ENCODE measurements around the gene FLT4.

The FLT4 gene

DNA sequence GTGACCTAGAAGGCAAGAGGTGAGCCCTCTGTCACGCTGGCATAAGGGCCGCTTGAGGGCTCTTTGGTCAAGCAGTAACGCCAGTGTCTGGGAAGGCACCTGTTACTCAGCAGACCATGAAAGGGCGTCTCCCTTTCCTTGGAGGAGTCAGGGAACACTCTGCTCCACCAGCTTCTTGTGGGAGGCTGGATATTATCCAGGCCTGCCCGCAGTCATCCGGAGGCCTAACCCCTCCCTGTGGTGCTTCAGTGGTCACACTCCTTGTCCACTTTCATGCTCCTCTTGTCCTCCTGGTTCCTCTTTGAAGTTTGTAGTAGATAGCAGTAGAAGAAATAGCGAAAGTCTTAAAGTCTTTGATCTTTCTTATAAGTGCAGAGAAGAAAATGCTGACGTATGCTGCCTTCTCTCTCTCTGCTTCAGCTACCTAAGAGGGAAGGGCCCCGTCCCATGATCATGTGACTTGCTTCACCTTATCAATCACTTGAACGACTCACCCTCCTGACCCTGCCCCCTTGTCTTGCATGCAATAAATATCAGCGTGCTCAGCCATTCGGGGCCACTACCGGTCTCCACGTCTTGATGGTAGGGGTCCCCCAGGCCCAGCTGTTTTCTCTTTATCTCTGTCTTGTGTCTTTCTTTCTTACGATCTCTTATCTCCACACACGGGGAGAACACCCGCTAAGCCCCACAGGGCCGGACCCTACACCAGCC is 41.4 kb downstream of the FLT4 start:
- no peak for DNase-seq (ENCODE audit: low spot score)

DNA sequence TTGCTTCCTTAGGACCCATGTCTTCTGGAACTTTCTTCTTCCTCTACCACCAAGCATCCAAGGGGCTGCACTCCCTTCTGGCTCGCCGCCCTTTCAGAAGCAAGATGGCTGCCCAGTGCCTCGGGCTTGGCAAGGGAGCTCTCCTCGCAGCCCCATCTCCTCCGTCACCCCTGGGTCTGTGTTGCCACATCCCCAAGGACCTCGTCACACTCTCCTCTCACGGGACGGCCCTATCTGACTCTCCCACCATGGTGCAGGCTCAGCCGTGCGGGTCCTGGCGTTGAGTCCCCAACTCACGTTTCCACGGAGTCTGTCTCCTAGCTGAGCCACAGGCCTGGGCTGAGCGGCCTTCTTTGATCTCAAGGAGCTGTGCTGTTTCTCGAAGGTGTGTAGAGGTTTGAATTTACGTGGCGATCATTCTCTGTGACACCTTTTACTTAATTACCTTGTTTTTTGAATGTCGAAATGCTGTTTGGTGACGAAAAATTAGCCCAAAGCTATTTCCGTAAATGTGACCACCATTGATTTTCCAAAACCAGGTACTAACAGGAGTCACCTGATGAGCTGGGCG is 43.1 kb downstream of the FLT4 start:
- no peak for DNase-seq (ENCODE audit: low spot score)

- DNase-seq (ENCODE audit: low spot score): peak; percentile 73
These were observed 43.7 kb downstream of the FLT4 start for GRCh38 chr5:180605554-180606214.

DNA sequence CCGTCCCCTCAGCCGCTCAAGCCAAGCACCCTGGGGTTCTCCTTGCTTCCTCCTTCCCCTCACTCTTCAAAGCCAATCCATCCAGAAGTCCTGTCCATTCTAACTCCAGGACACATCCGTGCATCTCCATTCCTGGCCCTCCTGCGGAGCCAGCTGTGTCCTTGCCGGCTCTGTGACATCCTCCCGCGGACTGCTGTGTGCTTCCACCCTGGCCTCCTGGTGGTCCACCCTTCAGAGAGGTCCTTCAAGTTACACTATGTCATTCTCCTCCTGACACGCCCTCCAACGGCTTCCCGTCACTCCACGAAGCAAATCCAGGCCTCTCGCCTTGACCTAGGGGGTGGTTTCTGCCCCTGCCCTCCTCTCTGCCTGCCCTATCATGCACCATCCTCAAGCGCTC is 45.1 kb downstream of the FLT4 start:
- DNase-seq (ENCODE audit: low spot score): no peak

DNA sequence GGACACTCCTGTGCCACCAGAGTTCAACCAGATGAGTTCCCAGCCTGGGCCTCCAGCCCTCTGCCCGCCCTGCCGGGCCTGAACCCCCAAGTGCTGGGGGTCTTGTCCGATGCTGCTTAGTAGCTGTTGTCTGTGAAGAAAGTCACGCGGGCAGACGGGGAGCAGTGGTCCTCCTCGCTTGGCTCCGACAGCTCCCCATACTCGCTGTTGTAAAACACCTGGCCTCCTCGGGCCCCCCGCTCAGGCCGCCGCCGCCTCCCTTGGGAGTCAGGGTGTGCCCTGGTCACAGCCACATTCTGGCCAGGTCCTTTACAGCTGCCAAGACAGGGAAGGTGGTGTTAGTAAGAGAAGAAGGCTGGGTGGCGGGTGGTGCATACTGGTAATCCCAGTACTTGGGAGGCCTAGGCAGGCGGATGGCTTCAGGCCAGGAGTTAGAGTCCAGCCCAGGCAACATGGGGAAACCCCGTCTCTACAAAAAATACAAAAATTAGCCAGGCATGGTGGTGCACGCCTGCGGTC is 46.3 kb downstream of the FLT4 start:
- DNase-seq (ENCODE audit: low spot score): no peak

DNA sequence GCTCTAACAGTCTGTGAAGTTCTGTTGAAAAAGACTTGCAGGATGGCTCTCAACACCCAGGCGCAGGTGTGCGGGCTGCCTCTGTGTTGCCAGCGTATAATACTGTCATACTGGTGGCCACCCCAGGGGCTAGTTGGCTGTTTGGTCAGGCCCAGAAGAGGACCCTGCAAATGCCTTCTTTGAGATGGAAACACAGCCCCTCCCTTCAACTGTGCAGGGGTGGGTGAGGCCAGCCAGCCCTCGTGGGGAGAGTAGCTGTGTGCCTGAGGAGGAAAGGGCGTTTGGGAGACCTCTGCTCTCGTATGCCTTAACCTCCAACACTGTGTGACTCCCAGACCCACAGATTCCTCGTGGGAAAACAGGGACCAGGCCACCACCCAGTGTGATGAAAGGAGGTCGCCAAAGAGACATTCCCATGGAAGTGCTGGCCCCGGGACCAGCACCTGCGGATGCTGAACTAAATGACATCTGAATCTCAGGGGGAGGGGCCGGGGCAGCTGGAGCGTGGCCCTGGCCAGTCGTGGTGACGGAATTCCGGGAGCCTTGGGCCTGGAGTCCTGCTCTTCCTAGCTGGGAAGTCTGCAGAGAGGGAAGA is 46.8 kb downstream of the FLT4 start:
- DNase-seq (ENCODE audit: low spot score): no peak

DNA sequence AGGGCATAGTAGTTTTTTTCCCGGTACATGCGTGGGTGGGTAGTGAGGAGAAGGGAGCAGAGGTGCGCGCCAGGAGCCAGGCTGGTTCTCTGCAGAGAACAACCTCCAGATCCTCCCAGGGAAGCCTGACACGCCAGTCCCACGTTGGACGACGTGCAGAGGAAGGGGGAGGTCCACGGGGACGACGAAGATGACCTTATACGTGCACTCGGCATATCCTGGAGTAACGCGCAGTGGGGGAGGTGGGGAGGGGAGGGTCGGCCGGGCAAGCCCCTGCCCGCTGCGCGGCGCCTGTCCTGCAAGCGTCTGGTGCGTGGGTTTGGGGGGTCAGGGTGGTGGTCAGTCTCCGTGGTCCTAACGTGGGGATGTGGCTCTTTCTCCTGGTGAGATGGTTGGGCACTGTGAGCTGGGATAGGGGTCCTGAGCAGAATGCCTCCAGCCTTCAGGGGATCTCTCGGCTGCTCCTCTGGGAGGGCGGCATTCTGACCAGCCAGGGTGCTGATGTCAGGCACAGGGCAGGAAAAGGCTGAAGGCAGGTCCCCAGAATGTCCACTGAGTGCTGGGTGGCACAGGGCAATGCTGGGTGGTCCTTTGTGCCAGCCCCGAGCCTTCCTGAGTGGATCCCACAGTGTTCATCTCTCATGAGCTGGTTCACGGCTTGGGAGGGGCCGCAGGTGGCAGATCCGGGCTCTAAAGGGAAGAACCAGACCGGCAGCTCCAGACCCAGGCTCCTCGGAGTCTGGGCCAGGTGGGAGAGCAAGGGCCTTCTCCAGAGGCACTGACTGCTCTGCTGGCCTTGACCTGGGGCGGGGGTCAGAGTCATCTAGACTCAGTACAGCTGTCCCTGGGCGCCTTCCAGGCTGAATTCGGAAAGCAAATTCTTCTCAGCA is 47.6 kb downstream of the FLT4 start:
- DNase-seq (ENCODE audit: low spot score): peak; percentile 9

DNA sequence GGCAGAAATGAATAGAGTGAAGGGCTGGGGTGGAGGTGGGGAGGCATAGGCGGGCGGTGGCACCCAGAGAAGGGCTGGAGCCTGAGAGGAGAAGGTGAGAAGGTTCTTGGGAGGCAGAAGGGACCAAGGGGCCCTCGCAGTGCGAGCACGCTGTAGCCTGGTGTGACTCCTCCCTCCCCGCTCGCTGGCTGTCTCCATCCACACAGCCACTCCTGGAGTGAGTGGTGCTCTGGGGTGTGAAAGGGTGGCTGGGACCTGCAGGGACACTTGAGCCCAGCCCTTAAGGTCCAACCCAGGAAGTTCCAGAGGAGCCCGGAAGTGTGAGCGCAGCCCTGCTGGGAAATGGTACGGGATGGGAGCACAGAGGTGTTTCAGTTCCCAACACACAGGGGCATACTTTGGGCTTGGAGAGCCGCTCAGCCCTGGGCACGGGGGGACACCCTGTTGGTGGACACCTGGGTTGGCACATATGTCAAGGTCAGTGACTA is 48.8 kb downstream of the FLT4 start:
- DNase-seq (ENCODE audit: low spot score): peak; percentile 5

DNA sequence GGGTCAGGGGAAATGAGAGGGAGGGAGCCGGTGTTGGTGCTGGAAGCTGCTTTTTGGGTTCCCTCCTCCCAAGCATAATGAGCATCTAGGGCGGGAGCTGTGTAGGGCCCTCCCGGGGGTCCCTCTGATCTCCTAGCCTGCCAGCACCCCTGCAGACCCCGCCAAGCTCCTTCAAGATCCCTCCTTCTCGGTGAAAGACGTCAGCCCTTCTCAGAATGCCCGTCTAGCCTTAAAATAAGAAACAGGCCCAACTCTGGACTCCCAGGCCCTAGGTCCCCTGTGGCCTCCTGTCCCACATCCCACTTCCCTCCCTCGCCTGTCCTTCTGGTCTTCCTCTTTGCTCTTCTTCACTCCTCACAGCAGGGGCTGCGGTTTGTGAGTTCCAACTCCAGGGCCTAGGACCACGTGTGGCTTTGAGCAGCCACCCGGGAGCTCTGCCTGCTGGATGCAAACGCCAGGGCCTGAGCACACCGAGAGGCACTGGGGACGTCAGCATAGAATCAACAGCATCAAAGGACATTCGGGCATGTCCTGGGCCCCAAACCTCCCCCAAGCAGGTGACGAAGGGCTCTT is 49.3 kb downstream of the FLT4 start:
- DNase-seq (ENCODE audit: low spot score): peak; percentile 10

DNA sequence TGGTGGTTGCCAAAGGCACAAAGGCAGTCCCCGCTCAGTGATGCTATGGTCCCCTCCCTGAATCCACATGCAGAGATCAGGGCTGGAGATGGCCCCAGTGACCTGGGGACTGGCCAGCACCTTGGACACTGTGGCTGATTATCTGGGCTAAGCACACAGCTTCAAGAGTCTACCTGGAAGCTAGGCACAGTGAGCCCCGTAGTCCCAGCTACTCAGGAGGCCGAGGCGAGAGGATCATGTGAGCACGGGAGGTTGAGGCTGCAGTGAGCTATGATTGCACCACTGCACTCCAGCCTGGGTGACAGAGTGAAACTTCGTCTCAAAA is 49.8 kb downstream of the FLT4 start:
- peak; percentile 5 for DNase-seq (ENCODE audit: low spot score)

GRCh38 chr5:180598797-180599589 is 50.4 kb downstream of the FLT4 start:
- DNase-seq (ENCODE audit: low spot score): no peak

GRCh38 chr5:180598316-180598701 is 51.1 kb downstream of the FLT4 start:
- peak; percentile 5 for DNase-seq (ENCODE audit: low spot score)

- DNase-seq (ENCODE audit: low spot score): no peak
These were observed 52.6 kb downstream of the FLT4 start for GRCh38 chr5:180596668-180597231.

DNA sequence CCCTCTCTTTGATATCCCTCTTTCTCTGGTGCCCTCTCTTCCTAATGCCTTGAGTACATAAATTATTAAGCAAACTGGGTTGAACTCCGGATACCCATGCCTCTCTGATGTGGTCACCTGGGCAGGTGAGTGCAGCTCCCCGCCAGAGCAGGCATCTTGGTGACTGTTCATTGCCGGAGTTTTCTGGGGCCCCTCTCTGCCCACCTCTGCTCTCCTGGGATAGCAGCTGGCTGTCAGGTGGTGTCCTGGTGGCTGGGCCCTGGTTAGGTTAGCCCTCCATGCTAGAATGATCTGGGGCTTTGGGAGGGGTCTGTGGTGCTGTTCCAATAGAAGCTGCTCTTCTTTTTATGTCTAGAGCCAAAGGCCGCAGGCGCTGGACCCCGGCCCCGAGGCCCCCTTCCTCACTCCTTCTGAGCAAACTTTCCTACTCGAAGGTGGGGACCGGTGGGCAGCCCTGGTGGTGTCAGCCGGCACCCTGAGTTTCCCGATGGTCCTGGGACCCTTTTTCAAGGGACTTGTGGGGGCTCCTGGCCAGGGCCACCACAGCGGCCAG is 53.2 kb downstream of the FLT4 start:
- DNase-seq (ENCODE audit: low spot score): no peak

DNA sequence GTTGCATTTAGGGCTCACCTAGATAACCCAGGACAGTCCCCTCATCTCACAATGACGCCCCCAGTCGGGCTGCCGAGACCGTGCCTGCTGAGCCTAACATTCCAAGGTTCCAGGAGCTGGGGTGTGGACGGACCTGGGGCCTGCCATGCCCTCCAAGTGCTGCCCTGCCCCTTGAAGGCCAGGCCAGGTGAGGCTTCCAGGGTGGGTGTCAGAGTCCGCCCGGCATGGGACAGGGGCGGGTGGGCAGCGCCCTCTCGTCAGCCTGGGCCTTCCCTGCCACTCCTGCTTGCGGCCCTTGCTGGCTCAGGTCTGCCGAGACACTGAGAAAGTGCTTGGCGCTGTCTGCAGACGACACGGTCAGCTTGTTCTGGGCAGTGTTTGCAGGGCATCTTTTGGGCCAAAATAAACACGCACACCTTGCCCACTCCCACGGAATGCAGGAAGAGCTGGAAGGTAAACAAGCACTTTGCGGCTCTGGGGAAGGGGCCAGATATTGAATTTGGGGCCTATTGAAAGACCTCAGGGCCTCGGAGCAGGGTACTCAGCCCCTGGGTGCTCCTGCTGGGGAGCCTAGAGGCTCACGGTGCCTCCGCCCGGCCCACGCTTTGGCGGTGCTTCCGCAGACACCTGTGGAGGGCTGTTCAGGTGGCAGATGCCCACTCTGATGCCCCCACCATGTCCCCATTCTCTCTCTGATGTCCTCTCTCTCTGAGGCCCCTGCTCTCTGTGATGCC is 53.9 kb downstream of the FLT4 start:
- DNase-seq (ENCODE audit: low spot score): peak; percentile 5

DNA sequence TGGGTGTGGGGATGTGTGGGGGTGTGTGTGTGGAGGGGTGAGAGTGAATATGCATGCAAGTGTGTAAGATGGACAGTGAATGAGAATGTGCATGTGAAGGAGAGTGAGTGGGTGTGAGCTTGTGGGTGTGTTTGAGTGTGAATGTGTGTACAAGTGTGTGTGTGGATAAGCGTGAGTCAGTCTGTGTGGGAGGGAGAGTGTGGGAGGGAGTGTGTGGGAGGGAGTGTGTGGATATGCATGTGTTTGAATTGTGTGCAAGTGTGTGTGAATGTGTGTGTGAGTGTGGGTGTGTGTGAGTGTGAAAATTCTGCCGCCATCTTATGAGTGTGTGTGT is 54.4 kb downstream of the FLT4 start:
- no peak for DNase-seq (ENCODE audit: low spot score)

DNA sequence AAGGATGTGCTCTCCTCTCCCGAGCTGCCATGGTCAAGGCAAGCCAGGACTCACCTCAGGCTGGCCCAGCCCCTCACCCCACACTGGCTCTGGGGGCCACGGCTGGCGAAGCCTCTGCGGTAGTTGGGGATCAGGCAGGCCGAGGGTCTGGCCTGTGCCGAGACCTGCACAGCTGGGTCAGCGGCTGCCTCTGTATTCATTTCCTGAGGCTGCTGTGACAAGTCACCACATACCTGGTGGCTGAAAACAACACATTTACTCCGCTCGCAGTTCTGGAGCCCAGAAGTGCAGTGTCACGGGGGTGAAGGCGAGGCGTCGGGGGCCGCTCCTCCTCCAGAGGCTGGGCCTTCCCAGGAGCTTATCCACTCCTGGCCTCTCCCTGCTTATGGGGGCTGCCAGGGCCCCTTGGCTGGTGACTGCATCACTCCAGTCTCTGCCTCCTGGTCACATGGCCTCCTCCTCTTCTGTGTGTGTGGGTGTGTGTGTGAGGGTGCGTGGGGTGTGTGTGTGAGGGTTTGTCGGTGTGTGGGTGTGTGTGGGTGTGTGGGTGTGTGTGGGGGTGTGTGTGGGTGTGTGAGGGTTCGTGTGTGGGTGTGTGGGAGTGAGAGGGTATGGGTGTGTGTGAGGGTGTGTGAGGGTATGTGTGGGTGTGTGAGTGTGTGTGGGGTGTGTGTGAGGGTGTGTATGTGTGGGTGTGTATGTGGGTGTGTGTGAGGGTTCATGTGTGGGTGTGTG is 54.9 kb downstream of the FLT4 start:
- DNase-seq (ENCODE audit: low spot score): no peak

- no peak for DNase-seq (ENCODE audit: low spot score)
These were observed 55.8 kb downstream of the FLT4 start for GRCh38 chr5:180593446-180594206.

Measured in AG08396 (cell line).